ENCODE measurements around the gene RGSL1.
A peak's percentile ranks its signal among the peaks of the same experiment; 100 is the strongest.
"Not testable (repeated sequence)": the region's sequence is repeated elsewhere in the genome, so short reads cannot be mapped to it uniquely, and the experiment has no call there.

The RGSL1 gene

DNA sequence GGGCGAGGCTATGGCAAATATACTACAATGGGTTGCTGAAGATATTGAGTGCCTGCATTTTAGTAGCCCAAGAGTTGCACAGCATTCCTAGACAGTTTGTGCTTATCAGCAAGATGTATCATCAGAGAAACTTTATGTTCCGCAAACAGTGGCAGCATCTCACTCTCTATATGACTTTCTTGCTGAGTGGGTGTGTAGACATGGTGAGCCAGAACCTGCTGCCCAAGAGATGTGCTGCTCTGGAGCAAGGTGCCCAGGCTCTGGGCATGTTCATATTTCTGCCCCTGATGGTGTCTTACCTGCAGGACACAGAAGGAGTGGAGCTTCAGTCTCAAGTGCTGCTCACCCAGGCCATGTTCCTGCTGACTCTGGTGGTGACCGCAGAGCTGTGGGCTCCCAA, 8.2 kb upstream of the RGSL1 start:
- DNase-seq (ENCODE audit: low spot score), result no peak
- in situ Hi-C loops (cut with MboI; ENCODE audit: low sequenced_read_pairs, unreplicated experiment), result loop anchor here (10.0 kb wide), 1 partner anchor 343 kb away; the partner anchor contains the start of gene NPL
- TF ChIP-seq, protein P1, sequence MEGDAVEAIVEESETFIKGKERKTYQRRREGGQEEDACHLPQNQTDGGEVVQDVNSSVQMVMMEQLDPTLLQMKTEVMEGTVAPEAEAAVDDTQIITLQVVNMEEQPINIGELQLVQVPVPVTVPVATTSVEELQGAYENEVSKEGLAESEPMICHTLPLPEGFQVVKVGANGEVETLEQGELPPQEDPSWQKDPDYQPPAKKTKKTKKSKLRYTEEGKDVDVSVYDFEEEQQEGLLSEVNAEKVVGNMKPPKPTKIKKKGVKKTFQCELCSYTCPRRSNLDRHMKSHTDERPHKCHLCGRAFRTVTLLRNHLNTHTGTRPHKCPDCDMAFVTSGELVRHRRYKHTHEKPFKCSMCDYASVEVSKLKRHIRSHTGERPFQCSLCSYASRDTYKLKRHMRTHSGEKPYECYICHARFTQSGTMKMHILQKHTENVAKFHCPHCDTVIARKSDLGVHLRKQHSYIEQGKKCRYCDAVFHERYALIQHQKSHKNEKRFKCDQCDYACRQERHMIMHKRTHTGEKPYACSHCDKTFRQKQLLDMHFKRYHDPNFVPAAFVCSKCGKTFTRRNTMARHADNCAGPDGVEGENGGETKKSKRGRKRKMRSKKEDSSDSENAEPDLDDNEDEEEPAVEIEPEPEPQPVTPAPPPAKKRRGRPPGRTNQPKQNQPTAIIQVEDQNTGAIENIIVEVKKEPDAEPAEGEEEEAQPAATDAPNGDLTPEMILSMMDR (IDR thresholded peaks at IDR 0.05; ENCODE audit: borderline replicate concordance, control extremely low read depth, extremely low read depth, insufficient read depth, missing control alignments), result no peak

DNA sequence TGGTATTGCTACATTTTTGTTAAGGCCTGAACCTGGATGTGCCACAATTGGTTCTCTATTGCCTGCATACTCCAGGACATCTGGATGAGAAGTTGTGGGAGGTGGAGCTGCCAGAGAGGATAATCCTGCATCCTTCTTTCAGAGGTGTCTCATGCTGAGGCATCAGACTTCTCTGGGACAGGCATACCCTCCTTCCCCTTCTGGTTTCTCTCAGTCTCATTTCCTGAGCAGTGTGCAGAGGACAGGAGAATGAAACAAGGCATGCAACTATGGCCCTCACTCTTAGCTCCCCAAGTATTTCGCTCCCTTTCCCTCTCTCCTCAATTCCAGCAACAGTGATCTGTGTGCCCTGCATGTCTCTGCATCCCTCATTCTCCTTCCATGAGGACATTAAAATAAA, 7.6 kb upstream of the RGSL1 start:
- no peak for DNase-seq (ENCODE audit: low spot score)
- in situ Hi-C loops (cut with MboI; ENCODE audit: low sequenced_read_pairs, unreplicated experiment), result loop anchor here (10.0 kb wide), 1 partner anchor 342 kb away; the partner anchor contains the start of gene NPL
- TF ChIP-seq, protein P1 (IDR thresholded peaks at IDR 0.05; ENCODE audit: borderline replicate concordance, control extremely low read depth, extremely low read depth, insufficient read depth, missing control alignments), result no peak

DNA sequence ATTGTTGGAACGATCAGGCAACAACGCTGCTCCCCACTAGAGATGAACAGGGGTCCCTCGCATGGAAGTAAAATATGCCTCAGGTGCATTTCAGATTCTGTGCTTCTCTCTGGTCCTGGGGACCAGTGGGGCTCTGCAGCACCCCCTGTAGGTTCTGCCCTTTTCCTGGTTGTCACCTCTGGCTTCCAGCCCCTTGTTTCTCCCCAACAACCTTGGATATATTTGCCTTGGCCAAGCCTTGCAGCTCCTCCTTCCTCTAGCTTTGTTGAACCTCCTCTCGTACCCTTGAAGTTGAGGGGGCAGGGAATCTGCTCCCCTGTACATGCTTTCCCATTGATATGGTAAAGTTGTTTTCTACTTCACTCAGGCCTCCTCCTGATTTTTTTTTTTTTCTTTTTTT, 5.4 kb upstream of the RGSL1 start:
- in situ Hi-C loops (cut with MboI; ENCODE audit: low sequenced_read_pairs, unreplicated experiment), result loop anchor here (10.0 kb wide), 1 partner anchor 340 kb away; the partner anchor contains the start of gene NPL
- DNase-seq (ENCODE audit: low spot score), result peak; percentile 46
- TF ChIP-seq, protein P1 (IDR thresholded peaks at IDR 0.05; ENCODE audit: borderline replicate concordance, control extremely low read depth, extremely low read depth, insufficient read depth, missing control alignments), result peak; percentile 15

DNA sequence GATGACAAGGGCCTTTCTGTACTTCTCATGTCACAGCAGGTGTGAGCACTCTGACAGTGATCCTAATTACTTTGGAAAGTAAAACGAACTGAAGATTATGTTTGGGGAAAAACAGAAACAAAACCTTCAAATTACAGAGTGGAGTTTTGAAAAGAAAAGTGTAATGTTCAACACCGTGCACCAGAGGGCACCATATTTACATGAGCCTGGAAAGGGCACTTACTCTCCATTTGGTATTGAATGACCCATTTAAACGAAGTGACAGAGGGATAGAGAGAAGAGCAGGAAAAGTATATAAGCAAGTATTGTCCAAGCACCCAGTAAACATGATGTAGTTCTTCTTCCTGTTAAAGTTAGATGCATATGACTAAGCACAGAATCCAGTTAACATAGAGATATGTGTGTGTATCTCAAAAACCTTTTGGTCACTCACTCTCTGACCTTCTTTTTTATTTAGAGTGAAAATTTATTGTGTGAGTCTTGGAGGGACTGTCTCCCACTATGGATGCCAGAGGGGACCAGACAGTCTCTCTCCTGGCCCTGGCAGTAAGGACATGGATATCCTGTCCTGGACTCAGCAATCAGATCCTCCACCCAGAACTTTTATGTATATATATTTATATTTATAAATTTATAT, 3.8 kb upstream of the RGSL1 start:
- TF ChIP-seq, protein P1 (IDR thresholded peaks at IDR 0.05; ENCODE audit: borderline replicate concordance, control extremely low read depth, extremely low read depth, insufficient read depth, missing control alignments), result peak; percentile 55
- peak; percentile 66 for DNase-seq (ENCODE audit: low spot score)
- in situ Hi-C loops (cut with MboI; ENCODE audit: low sequenced_read_pairs, unreplicated experiment), result loop anchor here (5.0 to 10.0 kb wide), 2 partner anchors 141 to 339 kb away; partner anchors contain the start of genes NPL and RNASEL

DNA sequence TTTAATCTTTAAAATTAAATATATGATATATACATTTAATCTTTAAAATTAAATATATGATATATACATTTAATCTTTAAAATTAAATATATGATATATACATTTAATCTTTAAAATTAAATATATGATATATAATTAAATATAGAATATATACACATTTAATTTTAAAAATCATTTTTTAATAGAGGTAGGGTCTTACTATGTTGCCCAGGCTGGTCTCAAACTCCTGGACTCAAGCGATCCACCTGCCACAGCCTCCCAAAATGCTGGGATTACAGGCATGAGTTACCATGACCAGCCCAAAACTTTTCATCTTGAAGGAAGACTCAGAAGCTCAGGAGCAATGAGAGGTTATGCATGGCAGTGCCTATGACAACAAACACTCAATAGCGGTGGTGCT, 2.8 kb upstream of the RGSL1 start:
- in situ Hi-C loops (cut with MboI; ENCODE audit: low sequenced_read_pairs, unreplicated experiment), result loop anchor here (5.0 to 10.0 kb wide), 2 partner anchors 140 to 338 kb away; partner anchors contain the start of genes NPL and RNASEL

DNA sequence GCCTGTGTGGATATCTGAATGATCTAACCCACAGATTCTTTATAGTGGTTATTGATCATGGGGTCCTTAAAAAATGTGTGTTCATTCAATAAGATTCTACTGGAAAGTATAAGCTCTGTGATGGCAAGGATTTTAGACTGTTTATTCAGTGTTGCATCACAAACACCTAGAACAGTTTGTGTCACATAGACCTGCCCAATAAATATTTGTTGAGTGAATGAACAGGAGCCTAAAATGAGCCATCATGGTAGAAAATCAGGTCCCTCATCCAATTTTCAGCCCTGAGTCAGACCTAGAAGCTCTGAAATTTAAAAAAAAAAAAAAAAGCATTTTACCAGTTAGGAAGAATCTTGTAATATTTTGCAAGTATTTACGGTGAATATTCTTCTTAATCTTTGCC, 2.3 kb upstream of the RGSL1 start:
- TF ChIP-seq, protein P1 (IDR thresholded peaks at IDR 0.05; ENCODE audit: borderline replicate concordance, control extremely low read depth, extremely low read depth, insufficient read depth, missing control alignments), result no peak
- in situ Hi-C loops (cut with MboI; ENCODE audit: low sequenced_read_pairs, unreplicated experiment), result loop anchor here (5.0 to 10.0 kb wide), 2 partner anchors 140 to 337 kb away; partner anchors contain the start of genes NPL and RNASEL
- DNase-seq (ENCODE audit: low spot score), result no peak

More for the DNA sequence above, 2.8 kb upstream of the RGSL1 start:
- DNase-seq (ENCODE audit: low spot score), result not testable (repeated sequence)

DNA sequence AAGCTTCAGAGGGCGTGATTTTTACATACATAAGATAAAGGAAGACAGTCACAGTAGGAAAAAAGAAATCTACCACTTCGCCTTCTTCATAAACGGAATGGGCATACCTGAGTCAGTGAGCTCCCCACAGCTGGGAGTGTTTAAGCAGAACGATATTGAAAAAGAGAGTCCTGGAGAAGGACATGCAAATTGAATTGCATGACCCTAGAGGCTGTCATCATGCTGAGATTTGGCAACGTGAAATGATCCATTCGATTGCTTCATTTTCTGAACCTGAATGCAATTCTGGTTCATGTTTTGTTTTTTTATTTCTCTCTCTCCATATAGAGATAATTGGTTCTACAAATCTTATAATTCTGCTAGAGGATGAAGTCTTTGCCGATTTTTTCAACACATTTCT, 3.7 kb downstream of the RGSL1 start:
- in situ Hi-C loops (cut with MboI; ENCODE audit: low sequenced_read_pairs, unreplicated experiment), result no loop called here
- DNase-seq (ENCODE audit: low spot score), result no peak
- TF ChIP-seq, protein P1 (IDR thresholded peaks at IDR 0.05; ENCODE audit: borderline replicate concordance, control extremely low read depth, extremely low read depth, insufficient read depth, missing control alignments), result no peak

All from GM13976 (cell line).